ENCODE data around the gene PDAP1. TPM values are rescaled to one million over a fixed set of nuclear protein-coding genes. Genes with fewer than 3 reads are reported as not detected.
"Not testable (repeated sequence)": the region's sequence is repeated elsewhere in the genome, so short reads cannot be mapped to it uniquely, and the experiment has no call there.

PDAP1 gene
- polyA plus RNA-seq, 1 donor = 94.9 TPM

DNA sequence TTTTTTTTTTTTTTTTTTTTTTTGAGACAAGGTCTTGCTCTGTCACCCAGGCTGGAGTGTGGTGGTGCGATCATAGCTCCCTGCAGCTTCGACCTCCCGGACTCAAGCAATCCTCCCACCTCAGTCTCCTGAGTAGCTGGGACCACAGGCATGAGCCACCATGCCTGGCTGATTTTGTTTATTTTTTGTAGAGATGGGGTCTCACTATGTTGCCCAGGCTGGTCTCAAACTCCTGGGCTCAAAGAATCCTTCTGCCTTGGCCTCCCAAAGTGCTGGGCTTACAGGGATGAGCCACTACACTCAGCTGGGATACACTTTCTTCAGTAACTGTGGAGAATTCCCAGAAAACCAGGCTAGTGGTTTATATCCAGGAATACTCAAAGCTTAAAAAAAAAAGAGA lies 57.8 kb downstream of the PDAP1 start:
- H3K36me3 ChIP-seq (ENCODE audit: control insufficient read depth, insufficient read depth, low read length) = peaks cover 69% of the 10 kb centered on the region
- WGBS (ENCODE audit: insufficient coverage, low lambda C conversion rate) = no CpG with 5 or more reads among the region's 3 CpGs
- H3K27me3 ChIP-seq (ENCODE audit: control insufficient read depth, insufficient read depth, low read length); H3K9me3 ChIP-seq (ENCODE audit: control insufficient read depth, low read depth, low read length); H3K4me3 ChIP-seq (ENCODE audit: low read length); H3K4me1 ChIP-seq (ENCODE audit: control insufficient read depth, insufficient read depth, low read length); H3K27ac ChIP-seq (ENCODE audit: low read length); DNase-seq: not testable (repeated sequence)

Other genes starting within 250 kb of the PDAP1 start
- 0.13 TPM for gene KPNA7, start 200.5 kb downstream of the PDAP1 start, polyA plus RNA-seq
- gene MYH16, start 135.8 kb downstream of the PDAP1 start, polyA plus RNA-seq = 0.01 TPM
- 188 TPM for gene ARPC1A, start 82.7 kb downstream of the PDAP1 start, polyA plus RNA-seq
- gene ARPC1B, start 33.9 kb downstream of the PDAP1 start, polyA plus RNA-seq = 73.1 TPM
- gene BUD31, start 372 bp upstream of the PDAP1 start, polyA plus RNA-seq = 72.8 TPM
- 5.9 TPM for gene PTCD1, start 30.2 kb upstream of the PDAP1 start, polyA plus RNA-seq
- 29.6 TPM for gene CPSF4, start 30.3 kb upstream of the PDAP1 start, polyA plus RNA-seq
- 386 TPM for gene ATP5MF, start 57.6 kb upstream of the PDAP1 start, polyA plus RNA-seq
- 61.3 TPM for gene ZNF789, start 64.3 kb upstream of the PDAP1 start, polyA plus RNA-seq
- gene ZNF394, start 91.7 kb upstream of the PDAP1 start, polyA plus RNA-seq = 22.9 TPM
- 8.6 TPM for gene ZKSCAN5, start 96.1 kb upstream of the PDAP1 start, polyA plus RNA-seq
- gene FAM200A, start 143.5 kb upstream of the PDAP1 start, polyA plus RNA-seq = 10.5 TPM
- 83.0 TPM for gene ZNF655, start 150.0 kb upstream of the PDAP1 start, polyA plus RNA-seq
- 1.3 TPM for gene TMEM225B, start 189.7 kb upstream of the PDAP1 start, polyA plus RNA-seq
- 14.3 TPM for gene ZSCAN25, start 208.3 kb upstream of the PDAP1 start, polyA plus RNA-seq